ENCODE results near the gene MYO1B. TPM values are rescaled to one million over a fixed set of nuclear protein-coding genes. Genes with fewer than 3 reads are reported as not detected.

The MYO1B gene
- total and polyA plus RNA-seq, 4 donors = 46.0 to 286 (median 88.1) TPM

- DNase-seq (peak in 1 of 3 donors; percentile 58), ATAC-seq (ENCODE audit: insufficient read depth, low FRiP score) (peak; percentile 55)
- no peak overlapping the region for H3K4me3 ChIP-seq
- H3K9ac ChIP-seq (ENCODE audit: insufficient read depth in 1 of 2, low read length in 2 of 2) = no peak overlapping the region
- no peaks in the 10 kb centered on the region for H3K36me3 ChIP-seq (ENCODE audit: control insufficient read depth in 4 of 4, insufficient read depth in 4 of 4, low read length in 4 of 4)
- WGBS, 2 donors = 35 to 59% methylated on average over 6 of the region's 6 CpGs
- peak overlapping the region in 1 of 2 donors; percentile 9 for H3K27ac ChIP-seq (ENCODE audit: low read depth in 1 of 2, low read length in 1 of 2)
- H3K4me1 ChIP-seq (ENCODE audit: control insufficient read depth in 5 of 5, insufficient read depth in 5 of 5, low read length in 5 of 5) = peaks cover 0 to 6% (median 2%) of the 10 kb centered on the region in 5 donors
- H3K27me3 ChIP-seq (ENCODE audit: control insufficient read depth in 3 of 3, insufficient read depth in 3 of 3, low read length in 2 of 3) = no peaks in the 10 kb centered on the region
- TF ChIP-seq CTCF (IDR thresholded peaks at IDR 0.05; ENCODE audit: control extremely low read depth, extremely low read depth) = no peak
- H3K9me3 ChIP-seq (ENCODE audit: control insufficient read depth in 4 of 4, insufficient read depth in 3 of 4, low read length in 3 of 4) = no peaks in the 10 kb centered on the region
These were observed 191.3 kb downstream of the MYO1B start for GRCh38 chr2:191436368-191437055.

DNA sequence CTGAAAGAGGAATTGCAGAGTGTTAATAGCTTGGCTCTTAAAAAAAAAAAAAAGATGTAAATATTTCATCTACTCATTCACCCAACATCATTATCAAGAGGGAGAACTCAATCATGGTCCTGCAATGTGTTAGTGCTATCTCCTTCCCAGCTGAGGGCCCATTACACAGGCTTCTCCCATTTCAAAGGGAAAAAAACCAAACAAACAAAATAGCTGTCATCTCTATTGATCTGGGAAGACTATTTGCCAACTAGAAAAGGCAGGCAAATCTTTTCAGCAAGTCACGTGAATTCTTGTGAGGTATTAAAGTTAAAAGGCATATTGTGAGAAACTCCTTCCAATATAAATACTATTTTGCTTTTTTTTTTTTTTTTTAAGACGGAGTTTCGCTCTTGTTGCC, 194.3 kb downstream of the MYO1B start:
- Histone ChIP-seq H3K9me3 (ENCODE audit: control insufficient read depth in 4 of 4, insufficient read depth in 3 of 4, low read length in 3 of 4) (no peaks in the 10 kb centered on the region), H3K27ac (ENCODE audit: low read depth in 1 of 2, low read length in 1 of 2) (no peak overlapping the region), H3K36me3 (ENCODE audit: control insufficient read depth in 4 of 4, insufficient read depth in 4 of 4, low read length in 4 of 4) (no peaks in the 10 kb centered on the region), H3K4me3 (no peak overlapping the region), H3K9ac (ENCODE audit: insufficient read depth in 1 of 2, low read length in 2 of 2) (no peak overlapping the region), H3K4me1 (ENCODE audit: control insufficient read depth in 5 of 5, insufficient read depth in 5 of 5, low read length in 5 of 5) (peaks cover 2 to 27% (median 4%) of the 10 kb centered on the region in 5 donors), H3K27me3 (ENCODE audit: control insufficient read depth in 3 of 3, insufficient read depth in 3 of 3, low read length in 2 of 3) (no peaks in the 10 kb centered on the region)
- TF ChIP-seq CTCF (IDR thresholded peaks at IDR 0.05; ENCODE audit: control extremely low read depth, extremely low read depth) = no peak
- ATAC-seq (ENCODE audit: insufficient read depth, low FRiP score) (no peak), DNase-seq (no peak)
- 91 to 92% methylated on average over 3 of the region's 3 CpGs for WGBS, 2 donors

DNA sequence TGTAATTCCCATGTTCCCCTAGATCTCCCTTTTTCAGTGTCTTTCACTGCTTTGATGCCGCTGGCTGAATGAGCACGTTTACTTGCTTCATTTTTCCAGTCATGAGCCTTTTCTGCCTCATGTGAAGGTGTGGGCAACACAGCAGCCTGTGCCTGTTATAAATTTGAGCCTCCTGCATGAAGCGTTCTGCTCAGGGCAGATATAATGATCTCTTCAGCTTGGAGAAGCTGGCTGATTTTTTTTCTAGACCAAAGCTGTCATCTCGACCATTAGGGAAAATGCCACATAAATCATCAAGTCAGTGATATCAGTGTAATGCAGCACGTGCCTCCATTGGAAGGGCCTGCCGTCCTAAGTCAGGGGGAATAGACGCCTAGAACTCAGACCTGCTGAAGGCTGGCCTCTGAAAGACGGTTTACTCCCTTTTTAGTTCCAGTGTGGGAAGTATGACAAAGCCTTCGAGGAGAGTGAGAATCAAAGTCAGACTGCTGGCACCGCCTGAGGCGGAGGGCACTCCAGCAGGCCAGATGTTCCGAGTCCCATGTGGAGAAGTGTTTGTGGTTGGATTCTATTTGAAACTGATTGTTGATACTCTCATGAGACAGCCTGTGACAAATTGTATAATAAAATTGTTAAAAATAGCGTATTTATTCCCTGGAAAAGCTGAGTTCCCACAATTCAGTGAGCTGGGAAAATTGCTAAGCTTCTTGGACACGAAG, 196.5 kb downstream of the MYO1B start:
- H3K4me3 ChIP-seq = no peak overlapping the region
- H3K4me1 ChIP-seq (ENCODE audit: control insufficient read depth in 5 of 5, insufficient read depth in 5 of 5, low read length in 5 of 5) = peaks cover 0 to 28% (median 2%) of the 10 kb centered on the region in 5 donors
- ATAC-seq (ENCODE audit: insufficient read depth, low FRiP score) (no peak), DNase-seq (peak; percentile 22 to 68 (median 54))
- H3K27me3 ChIP-seq (ENCODE audit: control insufficient read depth in 3 of 3, insufficient read depth in 3 of 3, low read length in 2 of 3) = no peaks in the 10 kb centered on the region
- TF ChIP-seq CTCF (IDR thresholded peaks at IDR 0.05; ENCODE audit: control extremely low read depth, extremely low read depth) = no peak
- no peaks in the 10 kb centered on the region for H3K9me3 ChIP-seq (ENCODE audit: control insufficient read depth in 4 of 4, insufficient read depth in 3 of 4, low read length in 3 of 4)
- H3K27ac ChIP-seq (ENCODE audit: low read depth in 1 of 2, low read length in 1 of 2) = no peak overlapping the region
- no peaks in the 10 kb centered on the region for H3K36me3 ChIP-seq (ENCODE audit: control insufficient read depth in 4 of 4, insufficient read depth in 4 of 4, low read length in 4 of 4)
- 72 to 81% methylated on average over 14 of the region's 14 CpGs for WGBS, 2 donors
- H3K9ac ChIP-seq (ENCODE audit: insufficient read depth in 1 of 2, low read length in 2 of 2) = no peak overlapping the region
